Erythroblast (primary cell): ENCODE data around the gene HEXB.
"Not testable (repeated sequence)": the region's sequence is repeated elsewhere in the genome, so short reads cannot be mapped to it uniquely, and the experiment has no call there.

Experiments used
- DNase-seq, 2 experiments: peaks; one replicate each; lab custom pipeline; 2025; lab: John Stamatoyannopoulos, UW
- GATA1 ChIP-seq: IDR thresholded peaks from 2 replicates; pipeline ENCODE4 v1.6.1; 2011; ENCODE audit warnings: low read depth, mild to moderate bottlenecking, control low read depth, low read length, moderate library complexity
- POLR2A ChIP-seq: IDR thresholded peaks from 2 replicates; pipeline ENCODE4 v1.6.1; 2011; ENCODE audit warnings: mild to moderate bottlenecking, low read length

The HEXB gene

GRCh38 chr5:74736759-74737158 is 51.7 kb downstream of the HEXB start:
- DNase-seq: no peak
- TF ChIP-seq GATA1: no peak
- TF ChIP-seq POLR2A: no peak

- TF ChIP-seq POLR2A (no peak), GATA1 (no peak)
- no peak for DNase-seq
These were observed 53.4 kb downstream of the HEXB start for GRCh38 chr5:74738406-74738805.

- DNase-seq: not testable (repeated sequence)
These were observed 63.7 kb downstream of the HEXB start for GRCh38 chr5:74748742-74749141.

- TF ChIP-seq GATA1: no peak
These were observed 76.2 kb downstream of the HEXB start for GRCh38 chr5:74761241-74761640.

GRCh38 chr5:74762599-74762998 is 77.6 kb downstream of the HEXB start:
- TF ChIP-seq POLR2A (no peak), GATA1 (no peak)
- DNase-seq: peak in 1 of 2 experiments; percentile 3

More at GRCh38 chr5:74761241-74761640, 76.2 kb downstream of the HEXB start:
- DNase-seq: no peak

GRCh38 chr5:74763504-74763903 is 78.5 kb downstream of the HEXB start:
- DNase-seq: no peak
- TF ChIP-seq POLR2A (no peak), GATA1 (no peak)

GRCh38 chr5:74765201-74765600 is 80.2 kb downstream of the HEXB start:
- DNase-seq: peak in 1 of 2 experiments; percentile 46
- no peak for TF ChIP-seq GATA1
- no peak for TF ChIP-seq POLR2A

- TF ChIP-seq POLR2A (no peak), GATA1 (no peak)
These were observed 80.9 kb downstream of the HEXB start for GRCh38 chr5:74765929-74766328.

GRCh38 chr5:74766418-74766848 is 81.4 kb downstream of the HEXB start:
- TF ChIP-seq POLR2A (no peak), GATA1 (no peak)
- DNase-seq: peak; percentile 76 to 80

More at GRCh38 chr5:74765929-74766328, 80.9 kb downstream of the HEXB start:
- DNase-seq: no peak

GRCh38 chr5:74766849-74767578 is 82.0 kb downstream of the HEXB start, which contains the start of the genes GFM2 and NSA2:
GFM2 (minus strand) TSS chr5:74767117; CDS start chr5:74763742, 3,375 bp downstream.
NSA2 (plus strand) TSS chr5:74767249; CDS start chr5:74767361, 112 bp downstream.
- TF ChIP-seq GATA1: no peak
- peak; percentile 66 for TF ChIP-seq POLR2A
- DNase-seq: peak; percentile 96

- DNase-seq: peak; percentile 68 to 75
- TF ChIP-seq POLR2A (no peak), GATA1 (no peak)
These were observed 82.5 kb downstream of the HEXB start for GRCh38 chr5:74767579-74767913.
